GM18498 (cell line): ENCODE data around the gene CA11.

Source experiments
- ATAC-seq: cut with Tn5 transposase; IDR thresholded peaks from one replicate; pipeline ENCODE4 v1.9.1; 2021; ENCODE audit warnings: mild to moderate bottlenecking, moderate library complexity; ENCODE audit not compliant: unreplicated experiment

Gene CA11

DNA sequence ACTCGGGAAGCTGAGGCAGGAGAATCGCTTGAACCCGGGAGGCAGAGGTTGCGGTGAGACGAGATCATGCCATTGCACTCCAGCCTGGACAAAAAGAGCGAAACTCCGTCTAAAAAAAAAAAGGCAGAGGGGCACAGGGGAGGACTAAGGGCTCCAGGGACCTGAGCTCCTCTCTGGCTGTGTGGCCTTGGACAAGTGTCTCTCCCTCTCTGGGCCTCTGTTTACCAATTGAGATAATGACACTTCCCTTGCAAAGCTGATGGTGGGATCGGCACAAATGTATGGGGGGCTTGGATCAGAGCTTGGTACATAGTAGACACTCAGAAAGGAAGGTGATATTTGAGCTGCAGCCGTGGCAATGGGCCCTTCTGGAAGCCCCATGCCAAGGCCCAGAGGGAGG is 50.8 kb downstream of the CA11 start:
- ATAC-seq, result no peak

DNA sequence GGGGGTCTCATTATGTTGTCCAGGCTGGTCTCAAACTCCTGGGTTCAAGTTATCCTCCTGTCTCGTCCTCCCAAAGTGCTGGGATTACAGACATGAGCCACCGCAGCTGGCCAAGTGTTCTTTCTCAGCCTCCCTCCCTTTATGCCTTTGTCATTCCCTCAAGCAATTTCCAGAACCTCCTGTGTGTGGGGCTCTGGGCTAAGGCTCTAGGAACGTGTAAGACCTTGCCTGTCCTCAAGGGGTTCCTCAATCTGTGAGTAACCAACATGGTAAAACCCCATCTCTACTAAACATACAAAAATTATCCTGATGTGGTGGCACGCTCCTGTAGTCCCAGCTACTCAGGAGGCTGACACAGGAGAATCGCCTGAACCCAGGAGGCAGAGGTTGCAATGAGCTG is 55.0 kb downstream of the CA11 start:
- no peak for ATAC-seq

DNA sequence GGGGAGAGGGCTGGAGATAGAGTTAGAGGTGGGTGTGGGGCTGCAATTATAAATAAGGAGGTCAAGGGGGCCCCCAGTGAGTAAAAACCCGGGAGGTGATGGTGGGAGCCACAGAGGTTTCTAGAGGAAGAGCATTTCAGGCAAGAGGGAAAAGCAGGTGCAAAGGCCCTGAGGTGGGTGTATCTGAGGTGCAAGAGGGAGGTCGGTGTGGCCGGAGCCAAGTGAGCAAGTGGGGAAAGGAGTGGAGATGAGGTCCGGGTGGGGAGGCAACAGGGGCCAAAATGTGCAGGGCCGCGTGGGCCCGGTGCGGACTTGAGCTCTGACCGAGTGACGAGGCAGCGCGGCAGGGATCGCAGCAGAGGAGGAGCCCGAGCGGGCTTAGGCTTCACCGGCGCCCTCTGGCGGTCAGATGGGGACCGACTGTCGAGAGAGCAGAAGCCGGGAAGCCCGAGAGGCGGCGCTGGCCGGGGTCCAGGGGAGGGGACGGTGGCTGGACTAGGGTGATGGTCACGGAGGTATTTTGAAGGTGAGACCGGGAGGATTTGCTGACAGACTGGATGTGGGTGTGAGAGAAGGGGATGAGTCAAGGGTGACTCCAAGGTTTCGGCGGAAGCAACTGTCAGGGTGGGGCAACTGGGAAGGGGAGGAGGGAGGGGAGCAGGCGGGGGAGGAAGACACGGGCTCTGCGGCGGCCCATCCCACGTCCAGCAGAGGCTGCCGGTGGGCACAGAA is 57.2 kb downstream of the CA11 start:
- no peak for ATAC-seq
